HG02763 (cell line): ENCODE results near the gene TAF8.
"Not testable (repeated sequence)": the region's sequence is repeated elsewhere in the genome, so short reads cannot be mapped to it uniquely, and the experiment has no call there.

Experiments
- ATAC-seq: cut with Tn5 transposase; IDR thresholded peaks from one replicate; pipeline ENCODE4 v1.9.1; 2021; ENCODE audit warnings: mild to moderate bottlenecking, moderate library complexity; ENCODE audit not compliant: unreplicated experiment

Gene TAF8

DNA sequence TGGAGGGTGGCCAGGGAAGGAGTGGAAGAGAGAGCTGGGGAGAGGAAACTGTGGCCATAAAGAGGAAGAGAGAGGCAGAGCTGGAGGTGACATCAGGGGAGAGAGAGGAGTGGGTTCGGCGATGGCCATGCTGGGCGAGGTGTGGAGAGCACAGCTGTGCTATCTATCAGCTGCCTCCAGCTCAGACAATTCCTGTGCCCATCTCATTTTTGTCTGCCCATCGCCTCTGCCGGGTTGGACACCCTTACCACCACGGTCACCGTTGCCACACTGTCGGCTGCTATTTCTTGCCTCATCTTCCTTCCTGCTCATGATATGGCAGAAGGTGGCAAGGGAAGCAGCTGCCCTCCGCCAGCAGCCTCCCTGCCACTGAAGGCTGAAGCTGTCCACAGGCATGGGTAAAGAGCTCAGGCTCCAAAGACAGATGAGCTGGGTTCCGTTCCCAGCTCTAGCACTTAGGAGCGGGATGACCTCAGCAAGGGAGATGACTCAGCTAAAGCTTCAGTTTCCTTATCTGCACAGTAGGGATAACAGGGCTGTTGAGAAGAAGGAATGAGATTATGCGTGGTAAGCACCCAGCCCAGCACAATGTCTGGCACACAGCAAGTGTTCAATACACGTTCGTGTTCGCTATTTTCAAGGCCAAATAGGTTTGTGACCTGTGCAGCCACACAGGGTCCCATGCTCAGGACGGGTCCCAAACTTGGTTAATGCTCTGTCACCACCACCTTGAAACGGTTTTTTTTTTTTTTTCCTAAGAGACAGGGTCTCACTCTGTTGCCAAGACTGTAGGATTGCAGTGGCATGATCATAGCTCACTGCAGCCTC, 21.9 kb upstream of the TAF8 start:
- no peak for ATAC-seq

DNA sequence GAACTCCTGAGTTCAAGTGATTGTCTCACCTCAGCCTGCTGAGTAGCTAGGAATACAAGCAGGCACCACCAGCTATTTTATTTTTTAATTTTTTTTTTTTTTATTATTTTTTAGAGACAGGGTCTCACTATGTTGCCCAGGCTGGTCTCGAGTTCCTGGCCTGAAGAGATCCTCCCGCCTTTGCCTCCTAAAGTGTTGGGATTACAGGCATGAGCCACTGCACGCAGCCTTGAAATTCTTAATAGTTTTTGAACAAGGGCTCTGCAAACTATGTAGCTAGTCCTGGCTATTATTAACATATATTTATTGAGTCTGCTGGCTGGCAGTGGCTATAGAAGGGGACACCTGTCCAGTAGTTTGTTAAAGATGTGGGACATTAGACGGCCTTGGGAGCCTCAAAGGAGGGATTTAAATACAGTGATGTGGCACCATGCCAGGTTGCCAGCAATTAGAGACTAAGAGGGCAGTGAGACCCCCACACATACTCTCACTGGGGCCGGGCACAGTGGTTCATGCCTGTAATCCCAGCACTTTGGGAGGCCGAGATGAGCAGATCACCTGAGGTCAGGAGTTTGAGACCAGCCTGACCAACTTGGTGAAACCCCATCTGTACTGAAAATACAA, 21.1 kb upstream of the TAF8 start:
- no peak for ATAC-seq

DNA sequence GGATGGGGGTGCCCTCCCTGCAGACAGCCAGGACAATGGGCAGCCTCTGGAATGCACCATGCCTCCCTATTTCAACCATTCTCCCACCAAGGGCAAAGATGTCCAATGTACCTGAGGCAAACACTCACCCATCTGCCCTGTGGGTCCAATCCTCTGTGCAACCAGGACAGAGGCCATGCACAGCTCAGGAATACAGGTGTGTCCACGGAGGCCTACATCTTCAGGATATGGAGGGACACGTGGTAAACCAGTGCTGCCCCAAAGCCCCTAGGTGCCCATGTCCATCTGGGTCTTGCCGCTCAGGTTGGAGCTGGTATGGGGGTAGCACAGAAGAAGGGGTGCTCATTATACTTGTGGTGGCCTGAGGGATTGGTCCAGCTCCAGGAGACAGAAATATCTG, 20.4 kb upstream of the TAF8 start:
- ATAC-seq = no peak

DNA sequence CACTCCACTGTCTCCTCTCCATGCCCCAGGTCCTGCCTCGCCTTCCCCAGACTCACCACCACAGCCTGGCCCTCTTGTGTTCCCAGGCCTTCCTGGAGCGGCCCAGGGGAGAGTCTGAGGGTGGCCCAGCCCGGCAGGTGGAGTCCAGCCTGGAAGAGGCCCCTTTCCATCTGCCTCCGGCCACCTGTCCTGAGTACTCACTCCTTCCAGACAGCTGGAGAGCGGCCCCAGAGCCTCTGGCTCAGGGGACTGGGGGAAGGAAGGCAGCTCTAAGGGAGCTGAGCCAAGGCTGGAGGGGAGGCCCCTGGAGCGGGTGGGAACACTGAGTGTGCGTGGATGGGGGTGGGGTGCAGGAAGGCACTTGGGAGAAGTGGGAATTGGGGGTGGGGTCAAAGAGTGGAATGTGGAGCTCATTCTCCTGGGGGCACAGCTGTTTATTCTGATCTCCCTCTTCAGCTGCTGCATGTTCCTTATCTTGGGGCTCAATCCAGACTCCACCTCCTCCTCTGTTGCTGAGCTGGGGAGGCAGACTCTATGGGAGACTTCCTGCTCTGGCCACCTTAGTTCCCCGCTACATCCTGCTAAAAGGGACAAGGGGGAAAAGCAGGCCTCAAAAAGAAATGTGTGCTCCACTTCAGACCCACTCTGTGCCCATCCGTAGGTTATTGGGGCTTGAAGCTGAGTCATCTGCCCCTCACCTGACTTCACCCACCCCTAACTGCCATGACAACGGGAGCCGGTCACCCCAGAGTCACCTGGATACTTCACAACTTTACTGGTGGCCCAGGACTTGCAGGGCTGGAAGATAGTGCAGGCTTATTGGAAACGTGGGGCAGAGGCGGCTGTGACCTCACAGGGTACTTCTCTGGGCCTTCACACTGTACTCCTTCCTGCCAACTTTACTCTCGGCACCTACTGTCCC, 19.5 kb upstream of the TAF8 start:
- ATAC-seq = no peak

DNA sequence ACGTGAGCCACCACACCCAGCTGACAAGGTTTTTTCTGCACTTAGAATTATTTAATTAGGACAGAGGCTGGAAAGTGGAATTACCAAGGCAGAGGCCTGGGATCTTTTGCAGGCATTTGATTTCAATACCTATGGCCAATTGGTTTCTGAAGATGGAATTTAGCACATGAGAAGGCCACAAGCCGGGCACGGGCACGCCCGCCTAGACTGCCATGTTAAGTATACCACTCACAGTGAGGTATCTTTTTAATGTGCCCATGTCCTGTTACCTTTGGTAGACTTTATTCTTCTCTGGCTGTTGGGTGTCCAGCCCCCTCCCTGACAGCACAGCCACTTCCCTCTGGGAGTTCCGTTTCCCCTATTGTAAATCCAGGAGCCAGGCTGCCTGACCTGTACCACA, 18.0 kb upstream of the TAF8 start:
- no peak for ATAC-seq

DNA sequence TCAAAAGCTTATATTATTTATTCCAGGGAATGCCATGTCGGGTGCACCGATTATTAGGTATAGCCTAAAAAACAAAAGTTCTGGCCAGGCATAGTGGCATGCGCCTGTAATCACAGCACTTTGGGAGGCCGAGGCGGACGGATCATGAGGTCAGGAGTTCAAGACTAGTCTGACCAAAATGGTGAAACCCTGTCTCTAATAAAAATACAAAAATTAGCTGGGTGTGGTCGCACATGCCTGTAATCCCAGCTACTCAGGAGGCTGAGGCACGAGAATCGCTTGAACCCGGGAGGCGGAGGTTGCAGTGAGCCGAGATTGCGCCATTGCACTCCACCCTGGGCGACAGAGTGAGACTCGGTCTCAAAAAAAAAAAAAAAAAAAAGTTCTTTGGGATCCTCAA, 12.7 kb upstream of the TAF8 start:
- not testable (repeated sequence) for ATAC-seq

DNA sequence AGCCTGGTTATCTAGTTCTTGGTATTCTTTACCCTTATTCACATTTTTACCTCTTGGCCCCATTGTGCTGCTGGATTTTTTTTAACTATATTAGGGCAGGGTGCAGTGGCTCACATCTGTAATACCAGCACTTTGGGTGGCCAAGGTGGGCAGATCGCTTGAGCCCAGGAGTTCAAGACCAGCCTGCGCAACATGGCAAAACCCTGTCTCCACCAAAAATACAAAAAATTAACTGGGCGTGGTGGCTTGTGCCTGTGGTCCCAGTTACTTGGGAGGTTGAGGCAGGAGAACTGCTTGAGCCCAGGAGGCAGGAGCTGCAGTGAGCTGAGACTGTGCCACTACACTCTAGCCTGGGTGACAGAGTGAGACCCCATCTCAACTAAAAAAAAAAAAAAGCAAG, 12.2 kb upstream of the TAF8 start:
- no peak for ATAC-seq

DNA sequence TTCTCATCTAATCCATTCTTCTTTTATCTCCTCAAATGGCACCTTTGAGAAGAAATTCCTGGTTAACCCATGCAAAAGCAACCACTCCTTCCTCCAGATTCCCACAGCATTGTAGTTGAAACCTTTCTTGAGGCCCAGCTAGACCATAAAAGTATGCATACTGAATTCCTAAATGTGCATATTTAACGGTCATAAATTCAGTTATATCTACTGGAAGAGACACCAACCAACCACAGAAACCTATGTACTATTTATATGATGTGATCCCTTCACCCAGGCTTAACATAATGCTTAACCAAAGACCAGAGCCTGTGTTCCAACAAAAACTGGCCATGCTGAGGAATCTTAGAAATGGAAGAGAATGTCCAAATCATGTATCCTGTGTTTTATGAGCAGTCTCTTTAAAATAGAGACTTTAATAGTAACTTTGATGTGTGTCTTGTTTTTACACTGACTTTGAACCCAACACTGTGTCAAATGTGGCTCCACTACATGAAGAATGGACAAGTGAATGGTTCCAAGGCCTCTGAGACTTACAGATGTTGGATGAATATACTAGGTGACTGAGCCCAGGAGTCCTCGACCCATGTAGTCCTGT, 11.4 kb upstream of the TAF8 start:
- no peak for ATAC-seq

DNA sequence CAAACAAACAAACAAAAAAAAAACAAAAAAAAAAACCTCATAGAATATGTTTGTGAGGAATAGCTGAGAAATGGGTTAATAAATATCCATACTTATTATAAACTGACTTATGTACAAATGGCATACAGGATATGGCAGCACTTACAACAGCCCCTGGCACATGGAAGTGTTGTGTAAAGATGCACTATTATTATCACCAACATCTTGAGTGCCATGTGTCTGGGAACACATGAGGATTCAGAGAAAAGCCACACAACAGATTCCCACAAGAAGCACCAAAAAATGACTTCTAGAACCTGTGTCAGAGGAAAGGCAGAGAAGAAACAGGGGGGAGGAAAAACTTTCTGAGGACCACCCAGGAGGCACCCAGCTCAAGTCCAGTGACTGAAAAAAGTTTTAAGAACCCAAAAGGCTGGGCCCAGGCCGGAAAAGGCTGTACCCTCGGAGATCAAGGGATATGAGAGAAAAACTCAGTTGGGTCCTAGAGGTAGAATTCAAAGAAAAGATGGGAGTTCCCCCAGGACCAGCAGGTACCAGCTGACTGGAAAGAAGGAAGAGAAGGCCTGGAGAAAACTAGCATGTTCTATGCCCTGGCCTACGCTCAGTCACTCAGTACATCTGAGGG, 9.4 kb upstream of the TAF8 start:
- ATAC-seq = no peak

DNA sequence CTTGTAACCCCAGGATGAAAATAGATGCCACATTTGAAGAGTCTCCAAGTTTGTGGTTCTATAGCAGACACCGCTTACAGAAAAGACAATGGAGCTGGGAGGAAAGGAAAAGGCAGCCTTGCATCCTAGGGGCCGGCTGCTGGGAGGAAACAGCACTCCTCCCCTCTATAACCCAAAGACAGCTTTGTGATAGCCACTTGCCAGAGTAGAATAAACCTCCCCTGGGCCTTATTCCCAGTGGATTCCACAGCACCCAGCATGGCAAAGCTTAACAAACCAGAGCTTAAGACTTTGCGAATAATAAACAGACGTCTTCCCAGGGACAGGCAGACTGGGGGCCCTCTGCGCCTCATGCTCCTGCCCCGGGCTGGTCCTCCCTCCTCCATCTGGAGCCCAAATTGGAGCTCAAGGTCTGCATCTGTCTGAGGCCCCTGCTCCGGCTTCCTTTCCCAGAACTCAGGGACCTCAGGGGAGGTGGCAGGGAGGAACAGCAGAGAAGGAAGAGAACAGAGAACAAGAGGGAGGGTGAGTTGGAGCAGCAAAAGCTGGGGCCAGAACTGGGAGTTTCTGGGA, 8.8 kb upstream of the TAF8 start:
- ATAC-seq = no peak

DNA sequence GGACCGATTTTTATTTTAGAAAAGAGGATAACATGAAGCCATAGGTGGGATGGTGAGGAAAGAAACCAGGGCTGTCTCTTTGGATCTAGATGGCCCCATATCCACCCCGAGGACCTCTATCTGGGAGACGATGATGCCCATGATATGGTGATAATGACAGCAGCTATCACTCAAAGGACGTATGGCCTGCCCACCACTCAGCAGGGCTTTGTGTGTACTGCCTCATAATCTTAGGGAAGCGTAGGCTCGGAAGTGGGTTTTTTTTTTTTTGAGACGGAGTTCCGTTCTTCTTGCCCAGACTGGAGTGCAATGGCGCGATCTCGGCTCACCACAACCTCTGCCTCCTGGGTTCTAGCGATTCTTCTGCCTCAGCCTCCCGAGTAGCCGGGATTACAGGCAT, 8.2 kb upstream of the TAF8 start:
- ATAC-seq = no peak

DNA sequence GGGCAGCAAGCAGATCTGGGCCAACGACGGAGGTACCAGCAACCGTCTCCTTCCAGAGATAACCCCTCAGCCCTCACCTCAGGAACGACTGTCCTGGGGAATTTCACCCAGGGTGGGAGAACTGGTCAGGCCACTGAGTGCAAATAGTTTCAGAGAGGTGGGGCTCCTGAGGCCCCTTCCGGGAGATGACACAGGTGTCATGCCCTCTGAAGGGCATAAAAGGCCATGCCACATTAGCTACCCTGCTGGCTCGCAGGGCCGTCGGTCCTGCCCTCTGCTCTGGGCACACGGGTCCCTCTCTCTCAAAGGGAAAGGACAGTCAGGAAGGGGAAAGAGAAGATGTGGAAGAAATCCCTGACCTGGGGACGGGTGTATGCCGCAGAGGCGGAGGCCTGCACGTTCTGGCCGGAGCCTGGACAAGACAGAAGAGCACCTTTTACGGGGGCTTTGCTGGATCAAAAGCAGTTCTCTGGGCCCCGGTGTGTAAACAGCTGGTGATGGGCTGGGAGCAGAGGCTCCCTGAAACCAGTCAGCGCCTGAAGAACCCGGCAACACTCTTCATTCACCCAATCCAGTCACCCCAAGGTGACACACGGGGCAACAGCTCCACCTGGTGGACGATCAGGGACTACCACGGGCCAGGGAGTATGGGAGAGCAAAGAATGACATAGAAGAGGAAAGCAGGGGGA, 6.4 kb upstream of the TAF8 start:
- ATAC-seq = no peak

DNA sequence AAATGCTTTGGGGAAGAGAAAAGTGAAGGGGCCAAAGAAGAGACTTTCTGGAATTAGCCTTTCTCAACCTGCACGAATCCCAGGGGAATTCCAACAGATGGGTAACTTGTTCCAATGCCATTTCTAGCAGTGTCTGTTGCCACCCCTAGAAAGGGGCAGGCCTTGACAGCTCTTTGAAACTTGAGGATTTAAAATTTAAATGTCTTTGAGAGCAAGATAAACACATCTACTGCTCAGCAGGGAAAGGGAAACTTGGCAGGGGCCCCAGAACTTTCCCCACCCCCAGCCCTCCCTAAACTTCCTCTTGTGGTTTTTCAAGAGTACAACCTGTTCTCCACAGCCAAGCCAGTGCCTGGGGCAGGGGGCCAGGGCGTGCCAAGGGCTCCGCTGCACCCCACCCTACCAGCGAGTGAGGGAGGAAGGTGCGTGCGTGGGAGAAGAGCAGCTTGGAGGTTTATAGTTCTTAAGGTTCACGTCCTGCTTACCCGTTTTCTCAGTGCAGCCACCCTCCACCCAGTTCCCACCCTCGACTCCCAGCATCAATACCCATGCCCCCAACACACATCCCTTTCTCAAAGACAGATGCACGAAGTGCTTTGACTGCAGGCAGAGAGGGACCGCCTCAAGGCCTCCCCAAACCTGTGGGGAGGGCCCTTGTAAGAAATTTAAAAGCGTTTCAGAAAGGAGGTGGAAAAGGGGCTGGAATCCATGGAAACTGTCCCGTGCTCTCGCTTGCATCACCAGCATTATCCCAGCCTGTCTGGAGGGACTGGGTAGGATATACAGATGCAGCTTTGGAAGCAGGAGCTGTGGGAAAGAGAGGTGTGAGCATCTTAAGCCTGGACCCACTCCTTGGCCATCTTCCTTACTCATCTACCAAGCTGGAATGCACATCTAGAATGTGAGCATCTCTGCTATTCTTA, 4.5 kb upstream of the TAF8 start:
- no peak for ATAC-seq

DNA sequence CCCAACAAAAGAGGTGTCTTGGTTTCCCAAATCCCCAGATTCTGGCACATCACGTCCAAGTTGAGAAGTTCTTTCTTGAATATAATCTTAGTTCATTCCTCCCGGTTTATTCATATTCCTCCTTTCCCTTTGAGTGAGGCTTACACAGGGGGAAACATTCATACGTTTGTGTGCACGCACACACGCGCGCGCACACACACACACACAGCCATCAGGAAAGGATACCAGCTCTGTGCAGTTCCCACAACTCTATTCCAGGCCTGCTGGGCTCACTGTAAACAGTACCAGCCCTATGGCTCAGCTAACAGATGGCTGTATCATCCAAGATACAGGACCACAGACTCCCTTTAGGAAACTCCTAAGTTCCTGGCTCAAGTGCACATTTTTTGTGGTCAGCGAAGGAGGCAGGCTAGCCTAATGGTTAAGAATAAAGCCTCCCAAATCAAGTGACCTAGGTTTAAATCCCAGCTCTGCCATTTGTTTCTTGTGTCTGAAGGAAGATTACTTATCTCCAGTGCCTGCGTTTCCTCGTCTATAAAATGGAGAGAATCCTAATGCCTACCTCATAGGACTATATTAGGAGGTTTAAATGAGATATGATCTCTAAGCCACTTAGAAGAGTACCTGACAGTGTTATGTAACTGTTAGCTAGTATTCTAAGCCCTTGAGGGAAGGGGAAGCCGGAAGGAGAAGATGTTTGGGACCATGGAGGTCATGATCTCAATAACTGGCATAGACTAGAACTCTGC, 3.7 kb upstream of the TAF8 start:
- ATAC-seq = no peak

DNA sequence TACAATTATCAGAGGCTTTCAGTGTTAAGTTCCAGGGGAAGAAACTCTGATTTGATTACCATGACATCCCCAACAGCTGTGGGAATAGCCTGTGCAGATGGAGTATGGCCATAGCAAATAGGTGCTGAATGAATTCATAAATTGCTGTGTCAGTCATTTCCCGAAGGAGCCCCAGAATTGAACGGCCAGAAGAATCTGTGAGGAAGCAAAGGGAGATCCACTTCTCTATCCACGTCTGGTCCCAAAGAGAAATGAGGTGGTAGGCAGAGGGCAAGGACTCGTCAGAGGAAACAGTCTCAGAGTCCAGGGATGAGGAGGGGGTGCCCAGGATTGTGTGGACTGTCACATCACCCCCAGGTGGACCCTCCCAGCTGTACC, 3.1 kb upstream of the TAF8 start:
- no peak for ATAC-seq

DNA sequence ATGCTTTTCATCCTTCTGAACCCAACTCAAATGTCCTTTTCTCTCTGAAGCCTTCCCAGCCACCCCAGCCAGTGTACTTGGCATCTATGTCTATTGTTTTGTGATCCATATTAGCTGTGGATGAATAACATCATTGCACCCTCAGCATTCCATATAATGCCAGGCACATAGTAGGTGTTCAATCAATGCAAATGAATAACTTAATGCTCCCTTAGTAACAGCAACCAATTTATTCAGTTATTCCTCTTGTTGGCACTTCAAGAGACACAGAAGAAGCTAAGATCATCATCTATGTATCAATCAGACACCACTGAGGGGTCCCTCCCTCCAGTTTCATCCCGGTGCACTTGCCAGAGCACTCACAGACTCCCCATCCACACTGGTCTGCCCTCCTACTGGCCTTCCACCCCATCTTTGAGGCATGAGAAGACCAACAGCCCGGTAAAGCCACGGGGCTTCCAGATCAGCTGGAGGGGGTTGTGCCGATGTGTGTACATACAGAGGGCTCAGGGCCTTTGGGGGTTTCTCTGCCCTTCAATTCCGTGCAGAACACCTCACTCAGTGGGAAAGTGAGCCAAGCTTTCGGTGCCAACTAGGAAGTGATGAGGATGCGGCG, 2.4 kb upstream of the TAF8 start:
- no peak for ATAC-seq

DNA sequence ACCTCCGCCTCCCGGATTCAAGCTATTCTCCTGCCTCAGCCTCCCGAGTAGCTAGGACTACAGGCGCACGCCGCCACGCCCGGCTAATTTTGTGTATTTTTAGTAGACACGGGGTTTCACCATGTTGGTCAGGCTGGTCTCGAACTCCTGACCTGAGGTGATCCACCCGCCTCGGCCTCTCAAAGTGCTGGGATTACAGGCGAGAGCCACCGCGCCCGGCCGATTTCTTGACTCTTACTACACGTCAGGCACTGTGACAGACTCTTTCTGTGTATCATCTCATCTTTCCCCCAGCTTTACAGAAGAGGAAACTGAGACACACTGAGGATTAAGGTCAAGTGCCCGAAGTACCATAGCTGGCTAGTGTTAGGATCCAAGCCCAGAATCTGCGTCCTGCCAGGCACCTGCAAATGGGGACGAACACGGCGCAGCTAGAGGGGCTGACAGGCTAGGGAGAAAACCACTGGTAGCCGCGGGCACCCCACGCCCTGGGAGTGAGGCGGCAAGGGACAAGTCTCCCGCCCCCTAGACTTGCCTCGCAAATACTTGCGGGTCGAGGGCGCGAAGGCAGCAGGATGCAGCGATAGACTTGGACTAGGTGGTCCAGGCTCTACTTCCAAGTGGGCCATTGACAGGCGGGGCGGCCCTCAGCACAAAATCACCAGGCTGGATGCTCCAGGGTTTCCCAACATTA, 1.1 kb upstream of the TAF8 start:
- ATAC-seq = no peak
